ENCODE data around the gene LIAS.
"Not testable (repeated sequence)": the region's sequence is repeated elsewhere in the genome, so short reads cannot be mapped to it uniquely, and the experiment has no call there.

LIAS gene

DNA sequence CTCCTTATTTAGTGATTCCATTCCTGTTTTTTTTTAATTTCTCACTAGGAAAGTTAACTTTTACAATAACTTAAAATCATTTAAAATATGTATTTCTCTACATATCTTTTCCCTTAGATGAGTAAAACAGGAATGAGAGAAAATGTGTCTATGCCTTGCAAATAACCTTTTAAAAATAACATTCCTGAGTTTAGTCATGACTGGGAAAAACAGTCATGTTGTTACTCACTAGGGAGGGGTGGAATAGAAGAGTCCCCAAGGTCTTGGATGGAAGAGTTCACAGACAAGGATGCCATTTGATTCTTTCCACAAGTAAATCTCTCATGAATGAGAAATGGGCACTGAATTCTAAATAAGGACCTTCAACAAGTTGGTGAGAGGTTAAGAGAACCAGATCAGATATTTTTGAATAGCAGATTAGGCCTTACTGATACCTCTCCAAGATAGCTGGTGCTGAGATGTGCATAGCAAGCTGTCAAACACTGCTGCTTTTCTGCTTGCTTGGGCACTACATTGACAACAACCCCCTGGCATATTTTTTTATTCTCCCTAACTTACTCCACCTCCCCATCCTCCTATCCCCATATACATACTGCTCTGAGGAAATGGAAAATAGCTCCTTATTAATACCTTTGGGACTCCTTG is 43.3 kb downstream of the LIAS start:
- DNase-seq, result no peak

GRCh38 chr4:39502664-39503035 is 43.8 kb downstream of the LIAS start:
- not testable (repeated sequence) for DNase-seq

DNA sequence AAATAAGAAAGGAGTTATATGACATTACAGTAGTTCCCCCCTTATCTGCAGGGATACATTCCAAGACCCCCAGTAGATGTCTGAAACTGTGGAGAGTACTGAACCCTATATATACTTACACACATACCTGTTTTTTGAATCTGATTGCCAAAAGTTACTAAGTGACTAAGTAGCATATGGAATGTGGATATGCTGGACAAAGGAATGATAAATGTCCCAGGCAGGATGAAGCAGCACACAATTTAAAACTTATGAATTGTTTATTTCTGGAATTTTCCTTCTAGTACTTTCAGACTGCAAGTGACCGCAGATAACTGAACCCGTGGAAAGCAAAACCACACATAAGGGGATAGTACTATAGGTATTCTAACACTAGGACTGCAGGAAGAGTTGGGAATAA is 45.7 kb downstream of the LIAS start:
- no peak for DNase-seq

GRCh38 chr4:39505581-39505980 is 46.7 kb downstream of the LIAS start:
- DNase-seq, result no peak

- DNase-seq, result no peak
Measured at GRCh38 chr4:39510348-39510929, 51.6 kb downstream of the LIAS start.

DNA sequence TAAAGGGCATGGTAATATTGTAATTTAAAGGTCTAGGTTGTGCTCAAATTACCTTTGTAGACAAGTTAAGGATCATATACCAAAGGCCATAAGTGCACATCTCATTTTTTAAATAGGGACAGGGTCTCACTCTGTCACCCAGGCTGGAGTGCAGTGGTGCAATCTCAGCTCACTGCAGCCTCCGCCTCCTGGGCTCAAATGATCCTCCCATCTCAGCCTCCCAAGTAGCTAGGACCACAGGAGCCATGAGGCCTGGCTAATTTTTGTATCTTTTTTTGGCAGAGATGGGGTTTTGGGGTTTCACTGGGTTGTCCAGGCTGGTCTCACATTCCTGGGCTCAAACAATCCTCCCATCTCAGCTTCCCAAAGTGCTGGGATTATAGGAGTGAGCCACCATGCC is 55.4 kb downstream of the LIAS start:
- not testable (repeated sequence) for DNase-seq

GRCh38 chr4:39514888-39515401 is 56.1 kb downstream of the LIAS start:
- DNase-seq, result no peak

GRCh38 chr4:39515669-39516401 is 57.0 kb downstream of the LIAS start:
- not testable (repeated sequence) for DNase-seq

DNA sequence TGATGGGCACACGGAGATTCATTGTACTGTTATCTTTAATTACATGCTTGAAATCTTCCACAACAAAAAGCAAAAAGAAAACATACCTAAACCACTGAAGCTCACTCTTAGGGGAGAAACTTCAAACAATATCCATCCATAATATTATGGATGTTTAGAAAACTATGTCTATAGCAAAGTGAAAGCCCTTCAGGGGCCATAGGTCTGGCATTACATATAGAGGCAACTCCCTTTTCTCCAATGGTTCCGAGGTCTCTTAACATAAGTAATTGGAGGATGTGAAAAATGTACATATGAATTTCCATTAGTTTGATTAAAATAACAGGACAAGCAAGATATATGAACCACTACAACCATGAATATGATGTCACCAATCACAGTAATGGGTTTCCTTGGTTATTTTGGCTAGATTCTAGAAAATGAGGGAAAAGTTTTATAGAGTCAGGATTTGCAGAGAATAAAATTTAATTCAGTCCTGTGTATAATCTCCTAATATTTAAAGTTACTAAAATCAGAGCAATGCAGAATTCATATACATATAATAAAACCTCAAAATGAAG is 57.6 kb downstream of the LIAS start:
- DNase-seq, result no peak

GRCh38 chr4:39518484-39518883 is 59.6 kb downstream of the LIAS start:
- DNase-seq, result no peak

DNA sequence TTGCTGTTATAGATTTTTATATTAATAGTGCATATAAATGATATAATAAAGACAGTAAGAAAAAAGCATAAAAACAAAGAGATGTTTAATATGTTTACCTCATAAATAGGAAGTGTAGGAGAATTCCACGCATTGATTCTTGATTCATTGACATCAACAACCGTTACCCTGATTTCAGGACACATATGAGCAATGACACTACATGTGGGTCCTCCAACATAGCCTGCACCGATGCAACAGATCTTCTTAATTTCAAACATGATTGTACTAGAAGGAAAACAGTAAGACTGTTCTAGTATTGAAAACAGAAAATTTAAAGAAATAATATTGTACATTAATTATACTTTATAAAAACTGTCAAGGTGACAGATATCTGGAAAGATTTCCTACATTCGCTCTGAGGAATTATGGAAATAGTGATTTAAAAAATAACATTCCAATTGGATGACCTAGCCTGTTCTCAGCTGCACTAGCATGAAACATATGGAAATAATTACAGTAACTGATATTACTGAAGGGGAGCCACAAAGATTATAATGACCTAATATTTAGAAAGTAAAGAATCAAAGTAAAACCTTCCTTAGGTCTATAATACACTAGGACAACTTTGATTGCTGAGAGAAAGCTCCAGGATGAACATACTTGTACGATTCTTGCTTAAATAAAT is 62.5 kb downstream of the LIAS start:
- DNase-seq, result no peak

- DNase-seq, result no peak
Measured at GRCh38 chr4:39522068-39522467, 63.2 kb downstream of the LIAS start.

- DNase-seq, result no peak
Measured at GRCh38 chr4:39524161-39524957, 65.5 kb downstream of the LIAS start.

DNA sequence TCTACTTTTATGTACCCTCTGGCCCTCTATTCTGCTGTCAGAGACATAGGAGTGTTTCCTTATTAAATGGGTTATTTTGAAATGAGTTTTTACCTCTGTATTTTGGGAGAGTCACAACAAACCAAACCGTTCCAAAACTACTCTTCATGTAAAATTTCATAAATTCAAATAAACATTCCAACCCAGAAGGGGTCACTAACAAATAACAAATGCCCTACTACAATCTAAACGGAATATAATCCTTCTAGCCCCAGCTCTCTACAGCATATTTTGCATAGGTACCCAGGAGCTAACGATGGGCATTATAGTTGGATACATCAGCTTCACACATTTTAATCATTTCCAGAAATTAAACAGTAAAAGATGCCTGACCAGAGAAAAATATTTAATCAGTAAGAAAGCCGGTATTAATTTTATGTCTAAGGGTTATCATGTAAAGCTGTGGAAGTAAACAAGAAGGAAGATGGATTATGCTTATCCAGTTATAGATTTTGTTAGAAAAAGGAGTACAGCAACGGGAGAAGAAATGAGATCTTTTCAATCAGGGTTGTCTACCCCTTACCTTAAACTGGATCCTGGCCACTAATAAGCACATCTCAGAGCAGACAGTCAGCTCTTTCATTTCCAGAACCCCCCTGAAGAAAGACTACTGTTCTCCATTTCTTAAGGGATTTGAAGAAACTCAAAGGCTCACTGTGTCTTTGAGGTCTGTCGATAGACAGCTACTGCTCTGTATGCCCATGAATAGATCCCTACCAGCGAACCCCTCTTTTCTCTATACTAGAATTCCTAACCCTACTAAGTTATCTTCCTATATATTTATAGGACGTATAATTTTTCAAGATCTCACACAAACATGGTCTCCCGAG is 67.2 kb downstream of the LIAS start:
- no peak for DNase-seq

DNA sequence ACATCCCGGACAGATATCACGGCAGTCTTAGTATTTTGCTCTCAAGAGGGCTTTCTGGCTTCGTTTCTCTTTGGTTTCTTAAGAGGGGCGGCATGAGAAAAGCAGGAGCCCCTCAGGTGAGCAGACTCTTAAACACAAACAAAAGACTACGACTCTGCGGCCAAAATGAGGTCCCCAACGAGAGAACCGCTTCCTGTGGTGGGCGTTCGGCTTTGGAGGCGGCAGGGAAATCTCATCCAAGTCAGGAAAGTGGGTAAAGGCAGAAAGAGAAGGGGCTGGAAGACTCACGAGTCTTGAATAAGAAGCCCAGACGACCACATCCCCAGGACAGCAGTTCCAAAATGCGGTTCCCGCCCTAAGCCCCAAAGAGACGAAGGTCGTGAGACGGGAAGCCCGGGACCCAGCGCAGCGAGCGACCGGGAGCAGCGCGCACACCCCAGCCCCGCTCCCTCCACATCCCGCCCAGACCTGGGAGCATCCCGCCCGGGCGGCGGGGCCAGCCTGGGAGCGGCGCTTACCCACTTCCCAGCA is 68.0 kb downstream of the LIAS start:
- DNase-seq, result no peak

- DNase-seq, result peak; percentile 91 to 94
Measured at GRCh38 chr4:39527296-39528060, 68.6 kb downstream of the LIAS start, which contains the start of gene UGDH. UGDH (minus strand) TSS chr4:39527439; CDS start chr4:39521512, 5,927 bp downstream.

GRCh38 chr4:39528061-39528465 is 69.2 kb downstream of the LIAS start:
- DNase-seq, result peak in 1 of 2 experiments; percentile 30

Measured in cerebellar nuclear complex (tissue), 1 donor.